HG03342 (cell line): ENCODE results near the gene NOP53.
"Not testable (repeated sequence)": the region's sequence is repeated elsewhere in the genome, so short reads cannot be mapped to it uniquely, and the experiment has no call there.

ENCODE experiments used
- ATAC-seq: cut with Tn5 transposase; IDR thresholded peaks from one replicate; pipeline ENCODE4 v1.9.1; 2021; ENCODE audit warnings: mild to moderate bottlenecking, moderate library complexity; ENCODE audit not compliant: unreplicated experiment

NOP53 gene

DNA sequence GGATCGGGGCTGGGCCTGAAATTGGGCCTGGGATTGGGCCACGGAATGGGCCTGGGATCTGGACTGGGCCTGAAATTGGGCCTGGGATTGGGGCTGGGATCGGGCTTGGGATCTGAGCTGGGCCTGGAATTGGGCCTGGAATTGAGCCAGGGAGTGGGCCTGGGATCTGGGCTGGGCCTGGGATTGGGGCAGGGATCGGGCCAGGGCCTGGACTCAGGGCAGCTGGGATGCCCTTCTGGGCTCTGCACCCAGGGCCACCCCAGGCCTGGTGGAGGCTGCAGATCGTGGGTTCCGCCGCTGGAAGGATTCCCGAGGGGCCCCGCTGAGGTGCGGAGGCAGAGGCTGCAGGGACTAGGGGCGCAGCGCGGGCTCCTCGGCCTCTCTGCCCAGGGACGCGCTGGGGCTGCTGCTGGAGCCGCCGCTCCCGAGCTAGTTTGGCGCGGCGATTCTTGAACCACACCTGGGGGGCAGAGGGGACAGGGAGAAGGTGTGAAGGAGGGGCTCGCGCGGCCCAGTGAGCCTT lies 57.2 kb downstream of the NOP53 start:
- no peak for ATAC-seq

DNA sequence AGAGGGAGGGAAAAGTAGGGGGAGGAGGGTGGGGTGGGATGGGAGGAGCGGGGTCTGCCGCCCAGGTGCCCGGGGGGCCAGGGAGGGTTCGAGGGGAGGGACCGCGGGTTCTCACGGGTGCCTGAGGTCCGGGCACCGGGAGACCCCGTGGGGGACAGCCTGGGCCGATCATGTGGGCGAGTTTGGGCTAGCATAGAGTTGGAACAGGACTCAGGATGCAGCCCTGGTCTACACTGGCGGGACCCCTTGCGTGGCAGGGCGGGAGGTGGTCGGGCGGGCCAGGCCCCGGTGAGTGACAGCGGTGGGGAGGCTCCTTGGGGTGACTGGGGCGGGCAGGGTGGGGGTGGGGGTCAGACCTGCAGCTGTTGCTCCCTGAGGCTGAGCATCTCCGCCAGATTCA lies 57.8 kb downstream of the NOP53 start:
- not testable (repeated sequence) for ATAC-seq

DNA sequence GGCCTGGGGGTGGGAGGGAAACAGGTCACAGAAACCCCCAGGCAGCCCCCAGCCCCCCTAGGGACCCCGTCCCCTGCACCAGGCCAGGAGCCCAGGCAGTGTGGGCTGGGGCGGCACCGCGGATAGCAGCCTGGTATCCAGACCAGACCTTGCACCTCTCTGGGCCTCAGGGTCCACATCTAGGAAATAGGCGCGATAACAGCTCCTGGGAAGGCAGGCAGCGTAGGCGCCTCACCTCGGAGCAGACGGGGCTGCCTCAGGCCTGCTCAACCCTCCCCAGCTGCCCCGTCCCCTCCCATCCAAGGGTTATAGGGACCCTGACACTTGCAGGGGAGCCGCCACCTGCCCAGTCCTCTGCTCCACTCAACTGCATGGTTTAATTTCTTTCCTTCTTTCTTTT lies 58.3 kb downstream of the NOP53 start:
- ATAC-seq: not testable (repeated sequence)

DNA sequence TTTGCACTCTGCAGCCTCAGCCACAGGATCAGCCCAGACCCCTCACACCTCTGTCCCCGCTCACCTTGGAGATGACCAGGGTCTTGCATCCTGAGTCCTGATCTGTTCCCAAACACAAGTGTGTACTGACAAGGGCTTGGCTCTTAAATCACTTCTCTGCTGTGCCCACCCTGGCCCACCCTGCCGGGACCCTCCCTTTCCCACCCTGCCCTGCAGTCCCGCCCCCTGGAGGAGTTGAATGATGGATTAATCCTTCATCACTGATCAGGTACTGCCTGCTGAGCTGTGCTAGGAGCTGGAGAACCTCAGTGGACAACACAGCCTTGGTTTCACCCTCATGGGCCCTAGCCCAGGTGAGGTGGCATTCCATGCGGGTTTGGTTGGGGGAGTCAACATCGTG lies 59.1 kb downstream of the NOP53 start, which contains the start of gene TPRX1:
Gene TPRX1 (minus strand): TSS at position 101 of the 400 bp plus-strand sequence. CDS start 12 bp downstream, at position 89.
- ATAC-seq: not testable (repeated sequence)

DNA sequence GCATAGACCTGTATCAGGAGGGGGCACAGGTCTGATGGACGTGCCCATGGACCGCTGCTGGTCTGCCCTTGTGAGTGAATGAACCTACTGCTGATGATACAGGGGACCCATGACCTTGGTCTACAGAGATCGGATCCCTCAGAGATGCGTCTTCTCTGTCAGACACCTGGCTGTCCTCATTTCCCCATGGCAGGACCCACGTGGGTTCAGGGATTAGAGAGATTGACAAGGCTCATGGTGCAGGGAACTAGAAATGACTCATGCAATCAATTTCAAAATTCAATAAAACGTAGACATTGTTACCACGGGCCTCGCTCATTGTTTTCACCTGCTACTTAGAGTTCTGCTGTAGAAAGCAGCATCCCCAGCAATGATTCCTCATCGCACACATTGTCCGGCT lies 60.0 kb downstream of the NOP53 start:
- no peak for ATAC-seq

DNA sequence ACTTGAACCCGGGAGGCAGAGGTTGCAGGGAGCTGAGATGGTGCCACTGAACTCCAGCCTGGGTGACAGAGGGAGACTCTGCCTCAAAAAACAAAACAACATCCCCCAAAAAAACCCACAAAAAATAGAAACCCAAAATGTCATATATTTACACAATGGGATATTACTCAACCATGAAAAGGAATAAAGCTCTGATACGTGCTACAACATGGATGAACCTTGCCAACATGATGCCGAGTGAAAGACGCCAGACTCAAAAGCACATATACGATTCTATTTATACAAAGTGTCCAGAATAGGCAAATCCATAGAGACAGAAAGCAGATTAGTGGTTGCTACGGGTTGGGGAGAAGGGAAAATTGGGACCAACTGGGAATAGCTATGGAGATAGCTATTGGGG lies 61.1 kb downstream of the NOP53 start:
- no peak for ATAC-seq
